ENCODE results near the gene SPAG9.

DNA sequence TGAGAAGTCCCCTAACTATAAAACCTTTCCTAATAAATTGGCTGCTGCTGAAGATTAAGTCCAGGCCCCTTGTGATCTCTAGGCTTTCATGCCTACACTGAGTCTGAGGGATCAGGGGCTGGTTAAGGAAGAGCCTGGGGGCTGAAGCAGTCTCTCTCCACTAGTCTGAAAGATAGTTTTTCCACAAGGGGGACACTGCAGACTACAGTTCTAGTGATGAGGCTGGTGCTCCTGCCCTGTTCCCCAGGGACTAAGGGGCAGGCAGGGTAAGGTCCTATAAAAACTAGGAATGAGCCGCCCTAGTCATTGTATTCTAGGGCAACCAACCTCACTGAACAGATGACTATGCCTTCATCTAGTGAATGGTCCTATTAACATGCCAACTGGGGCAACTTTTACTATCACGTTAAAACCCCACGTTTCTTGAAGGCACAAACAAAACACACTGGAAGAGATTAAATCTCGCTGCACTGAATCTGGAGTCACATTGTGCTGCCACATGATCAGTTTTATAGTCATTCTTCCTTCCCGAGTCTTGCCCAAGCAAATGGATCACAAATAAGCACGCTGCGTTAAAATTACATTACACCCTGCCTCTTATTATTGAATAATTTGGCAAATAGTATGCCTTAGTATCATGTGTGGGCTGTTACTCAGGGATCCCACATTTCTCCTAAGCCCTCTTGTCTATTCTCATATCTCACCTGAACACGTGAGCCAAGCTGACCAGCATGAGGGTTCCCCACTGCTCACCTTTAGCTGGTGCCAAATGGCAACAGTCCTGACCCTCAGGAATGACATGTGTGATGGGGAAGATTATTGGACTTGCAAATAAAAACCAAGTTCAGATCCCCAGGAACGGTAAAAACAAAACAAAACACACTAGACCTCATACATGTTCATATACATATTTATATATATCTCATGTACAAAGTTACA, 159.1 kb downstream of the SPAG9 start:
- no peak for TF ChIP-seq EZH2 (IDR thresholded peaks at IDR 0.05)
- no peak for TF ChIP-seq POLR2AphosphoS5 (IDR thresholded peaks at IDR 0.05; ENCODE audit: borderline replicate concordance, low read depth, low read length)
